Tibial nerve (tissue), 4 donors: ENCODE measurements around the gene GCNT2. TPM values are rescaled to one million over a fixed set of nuclear protein-coding genes. Genes with fewer than 3 reads are reported as not detected.
"Not testable (repeated sequence)": the region's sequence is repeated elsewhere in the genome, so short reads cannot be mapped to it uniquely, and the experiment has no call there.

Source experiments
- DNase-seq, 2 donors: peaks; one replicate each; pipeline ENCODE4 v3.0.0-alpha.2; 2019; ENCODE audit warnings: low spot score in 2 of 2
- H3K27ac ChIP-seq, 4 donors: fragments of 200-600 bp; sonication (generic) in 3 of 4; one replicate each; pipeline ENCODE4 v1.5.1; 2017 to 2019; ENCODE audit warnings: mild to moderate bottlenecking in 1 of 4
- H3K27me3 ChIP-seq, 2 donors: fragments of 200-600 bp; sonication (generic) in 1 of 2; one replicate each; pipeline versions ENCODE4 v1.5.1 to v1.6.0; 2017 to 2019
- H3K36me3 ChIP-seq, 3 donors: fragments of 200-600 bp; sonication (generic); one replicate each; pipeline ENCODE4 v1.5.1; 2018 to 2019
- H3K4me1 ChIP-seq, 4 donors: fragments of 200-600 bp; sonication (generic) in 3 of 4; one replicate each; pipeline ENCODE4 v1.5.1; 2017 to 2019
- H3K4me3 ChIP-seq, 4 donors: fragments of 200-600 bp; sonication (generic) in 3 of 4; one replicate each; pipeline ENCODE4 v1.5.1; 2017 to 2019; ENCODE audit warnings: mild to moderate bottlenecking in 1 of 4, moderate library complexity in 1 of 4
- H3K9me3 ChIP-seq, 4 donors: fragments of 200-600 bp; sonication (generic) in 3 of 4; one replicate each; pipeline ENCODE4 v1.5.1; 2017 to 2019
- EP300 ChIP-seq, 2 donors: sonication (generic); formaldehyde crosslinking; IDR thresholded peaks; one replicate each; pipeline ENCODE4 v1.6.1; 2017; ENCODE audit warnings: antibody characterized with exemption in 2 of 2, mild to moderate bottlenecking in 1 of 2
- POLR2A ChIP-seq, 2 donors: fragments of 450-650 bp; IDR thresholded peaks; one replicate each; pipeline ENCODE4 v1.6.1; 2017; ENCODE audit warnings: antibody characterized with exemption in 2 of 2, mild to moderate bottlenecking in 2 of 2, moderate library complexity in 2 of 2
- whole genome bisulfite sequencing, 2 donors: methylation state at CpG; one replicate each; pipeline ENCODE4 v1.1.5; 2018; 5-methylcytosine and 5-hydroxymethylcytosine counted together
- total RNA-seq, 4 donors: library from RNA; depleted of rRNA; stranded (reverse); fragments of >200 nt; gene quantifications; one replicate each; pipeline ENCODE4 v1.1.0, GENCODE V29; 2016
- TF ChIP-seq, protein P1 (sequence below), 5 experiments: fragments of 200-600 bp in 3 of 5; fragments of 450-650 bp in 2 of 5; sonication (generic) in 3 of 5; IDR thresholded peaks; one replicate each; pipeline ENCODE4 v1.5.1; 2016 to 2019; ENCODE audit warnings: antibody characterized with exemption in 5 of 5, mild to moderate bottlenecking in 3 of 5, moderate library complexity in 2 of 5

The GCNT2 gene
- total RNA-seq, 4 donors from 2014 or later: 0.78 to 3.5 (median 2.5) TPM

GRCh38 chr6:10561611-10562199 is 40.6 kb downstream of the GCNT2 start:
- 19 to 26% methylated on average over 9 of the region's 9 CpGs for WGBS, 2 donors
- Histone ChIP-seq H3K4me3 (no peak overlapping the region), H3K36me3 (no peaks in the 10 kb centered on the region), H3K4me1 (peaks cover 0 to 1% (median 0%) of the 10 kb centered on the region in 4 donors), H3K27me3 (no peaks in the 10 kb centered on the region), H3K27ac (no peak overlapping the region), H3K9me3 (no peaks in the 10 kb centered on the region)
- TF ChIP-seq, protein P1, sequence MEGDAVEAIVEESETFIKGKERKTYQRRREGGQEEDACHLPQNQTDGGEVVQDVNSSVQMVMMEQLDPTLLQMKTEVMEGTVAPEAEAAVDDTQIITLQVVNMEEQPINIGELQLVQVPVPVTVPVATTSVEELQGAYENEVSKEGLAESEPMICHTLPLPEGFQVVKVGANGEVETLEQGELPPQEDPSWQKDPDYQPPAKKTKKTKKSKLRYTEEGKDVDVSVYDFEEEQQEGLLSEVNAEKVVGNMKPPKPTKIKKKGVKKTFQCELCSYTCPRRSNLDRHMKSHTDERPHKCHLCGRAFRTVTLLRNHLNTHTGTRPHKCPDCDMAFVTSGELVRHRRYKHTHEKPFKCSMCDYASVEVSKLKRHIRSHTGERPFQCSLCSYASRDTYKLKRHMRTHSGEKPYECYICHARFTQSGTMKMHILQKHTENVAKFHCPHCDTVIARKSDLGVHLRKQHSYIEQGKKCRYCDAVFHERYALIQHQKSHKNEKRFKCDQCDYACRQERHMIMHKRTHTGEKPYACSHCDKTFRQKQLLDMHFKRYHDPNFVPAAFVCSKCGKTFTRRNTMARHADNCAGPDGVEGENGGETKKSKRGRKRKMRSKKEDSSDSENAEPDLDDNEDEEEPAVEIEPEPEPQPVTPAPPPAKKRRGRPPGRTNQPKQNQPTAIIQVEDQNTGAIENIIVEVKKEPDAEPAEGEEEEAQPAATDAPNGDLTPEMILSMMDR (IDR thresholded peaks at IDR 0.05): no peak
- TF ChIP-seq EP300 (IDR thresholded peaks at IDR 0.05) (no peak), POLR2A (IDR thresholded peaks at IDR 0.05) (no peak)
- no peak for DNase-seq

DNA sequence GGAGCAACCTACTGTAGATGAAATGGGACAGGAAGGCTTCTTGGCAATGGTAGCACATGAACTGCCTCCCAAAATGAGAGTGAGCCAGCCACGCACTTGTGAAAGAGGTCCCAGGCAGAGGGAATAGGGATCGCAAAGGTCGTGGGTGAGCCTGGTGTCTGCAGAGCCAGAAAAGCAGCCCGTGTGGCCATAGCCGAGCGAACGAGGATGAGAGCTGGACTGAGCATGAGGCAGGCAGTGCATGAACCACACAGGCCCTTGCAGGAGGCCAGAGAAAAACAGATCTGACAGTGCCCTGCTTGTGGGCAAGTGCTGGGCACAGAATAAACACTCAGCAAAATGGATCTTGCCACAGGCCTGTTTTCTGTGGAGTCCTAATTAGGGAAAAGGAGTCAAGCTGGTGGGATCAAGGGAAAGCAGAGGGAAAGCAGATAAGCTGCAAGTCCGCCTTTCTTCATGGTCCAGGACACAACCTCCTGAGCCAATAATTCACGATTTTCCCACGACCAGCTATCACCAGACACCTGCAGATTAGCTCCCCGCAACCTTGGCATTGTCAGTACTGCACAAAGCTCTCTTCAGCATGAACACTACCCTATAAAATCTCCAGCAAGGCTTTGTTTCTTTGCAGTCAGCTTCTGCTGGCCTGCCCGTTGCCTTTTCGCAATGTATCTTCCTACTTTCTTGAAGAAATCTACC is 44.0 kb downstream of the GCNT2 start:
- Histone ChIP-seq H3K27ac (no peak overlapping the region), H3K27me3 (no peaks in the 10 kb centered on the region), H3K4me3 (no peak overlapping the region), H3K36me3 (no peaks in the 10 kb centered on the region), H3K9me3 (no peaks in the 10 kb centered on the region), H3K4me1 (no peaks in the 10 kb centered on the region)
- DNase-seq: no peak
- no peak for TF ChIP-seq POLR2A (IDR thresholded peaks at IDR 0.05)
- 75 to 83% methylated on average over 13 of the region's 13 CpGs for WGBS, 2 donors

DNA sequence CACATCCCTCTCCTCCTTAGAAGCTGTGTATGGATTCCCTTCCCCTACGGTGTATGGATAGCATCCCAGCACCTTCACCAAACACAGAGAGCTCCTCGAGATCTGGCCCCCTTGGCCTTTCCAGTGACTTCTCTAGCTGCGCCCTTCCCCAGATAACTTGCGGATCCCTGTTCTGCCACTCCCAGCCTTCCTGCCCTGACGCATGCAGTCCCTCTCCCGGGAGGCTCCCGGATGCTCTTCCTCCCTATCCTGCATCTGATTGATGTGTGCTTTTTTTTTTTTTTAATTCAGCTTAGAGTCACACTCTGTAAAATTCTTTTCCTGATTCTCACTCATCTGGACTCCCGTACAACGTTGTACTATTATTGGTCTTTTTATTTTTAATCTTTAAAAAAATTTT is 44.8 kb downstream of the GCNT2 start:
- TF ChIP-seq EP300 (IDR thresholded peaks at IDR 0.05) (no peak), POLR2A (IDR thresholded peaks at IDR 0.05) (no peak)
- TF ChIP-seq, protein P1 (IDR thresholded peaks at IDR 0.05): no peak
- Histone ChIP-seq H3K9me3 (no peaks in the 10 kb centered on the region), H3K36me3 (no peaks in the 10 kb centered on the region), H3K27ac (no peak overlapping the region), H3K27me3 (no peaks in the 10 kb centered on the region), H3K4me3 (no peak overlapping the region), H3K4me1 (no peaks in the 10 kb centered on the region)
- WGBS, 2 donors: 80 to 85% methylated on average over 9 of the region's 9 CpGs
- no peak for DNase-seq

DNA sequence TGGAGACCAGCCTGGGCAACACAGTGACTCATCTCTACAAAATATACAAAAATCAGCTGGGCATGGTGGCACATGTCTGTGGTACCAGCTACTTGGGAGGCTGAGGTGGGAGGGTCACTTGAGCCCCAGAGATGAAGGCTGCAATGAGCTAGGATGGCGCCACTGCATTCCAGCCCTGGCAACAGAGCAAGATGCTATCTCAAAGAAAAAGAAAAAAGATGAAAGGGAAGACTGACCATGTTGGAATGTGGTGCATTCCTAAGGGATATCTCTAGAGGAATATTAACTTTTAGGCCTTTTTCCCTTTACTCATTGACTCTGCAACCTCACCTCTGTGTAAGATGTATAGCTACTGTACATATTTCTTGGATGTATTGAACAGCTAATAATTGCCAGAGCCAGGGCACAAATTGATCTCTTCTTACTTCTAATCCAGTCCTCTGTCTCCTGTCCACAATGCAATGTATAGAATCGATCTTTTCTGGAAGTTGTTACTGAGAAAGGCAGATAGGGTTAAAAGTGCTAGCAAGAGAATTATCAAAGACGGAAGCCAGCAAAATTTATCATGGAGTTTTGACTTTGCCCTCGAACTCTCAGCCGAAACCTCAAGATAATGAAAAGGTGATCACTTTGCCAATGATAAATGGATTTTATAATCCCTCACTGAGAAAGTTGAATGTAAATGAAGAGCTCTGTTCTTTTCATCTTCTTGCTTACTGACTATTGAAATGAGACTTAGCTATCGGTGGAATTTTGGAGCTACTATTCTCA is 46.3 kb downstream of the GCNT2 start:
- Histone ChIP-seq H3K27ac (no peak overlapping the region), H3K9me3 (no peaks in the 10 kb centered on the region), H3K36me3 (no peaks in the 10 kb centered on the region), H3K4me1 (no peaks in the 10 kb centered on the region), H3K4me3 (no peak overlapping the region), H3K27me3 (no peaks in the 10 kb centered on the region)
- TF ChIP-seq POLR2A (IDR thresholded peaks at IDR 0.05) (no peak), EP300 (IDR thresholded peaks at IDR 0.05) (no peak)
- TF ChIP-seq, protein P1 (IDR thresholded peaks at IDR 0.05): no peak
- no peak for DNase-seq
- WGBS, 2 donors: 75 to 88% methylated on average over 6 of the region's 6 CpGs

GRCh38 chr6:10569392-10570127 is 48.4 kb downstream of the GCNT2 start:
- Histone ChIP-seq H3K9me3 (no peaks in the 10 kb centered on the region), H3K4me3 (no peak overlapping the region), H3K27me3 (no peaks in the 10 kb centered on the region), H3K36me3 (no peaks in the 10 kb centered on the region), H3K27ac (no peak overlapping the region), H3K4me1 (no peaks in the 10 kb centered on the region)
- 79 to 83% methylated on average over 5 of the region's 5 CpGs for WGBS, 2 donors
- DNase-seq: no peak
- TF ChIP-seq EP300 (IDR thresholded peaks at IDR 0.05) (no peak), POLR2A (IDR thresholded peaks at IDR 0.05) (no peak)
- TF ChIP-seq, protein P1 (IDR thresholded peaks at IDR 0.05): no peak

DNA sequence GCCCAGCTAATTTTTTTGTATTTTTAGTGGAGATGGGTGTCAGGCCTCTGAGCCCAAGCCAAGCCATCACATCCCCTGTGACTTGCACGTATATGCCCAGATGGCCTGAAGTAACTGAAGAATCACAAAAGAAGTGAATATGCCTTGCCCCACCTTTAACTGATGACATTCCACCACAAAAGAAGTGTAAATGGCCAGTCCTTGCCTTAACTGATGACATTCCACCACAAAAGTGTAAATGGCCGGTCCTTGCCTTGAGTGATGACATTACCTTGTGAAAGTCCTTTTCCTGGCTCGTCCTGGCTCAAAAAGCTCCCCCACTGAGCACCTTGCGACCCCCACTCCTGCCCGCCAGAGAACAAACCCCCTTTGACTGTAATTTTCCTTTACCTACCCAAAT is 54.4 kb downstream of the GCNT2 start:
- H3K9me3 ChIP-seq, H3K27ac ChIP-seq, H3K36me3 ChIP-seq, H3K4me3 ChIP-seq, DNase-seq, H3K4me1 ChIP-seq, H3K27me3 ChIP-seq: not testable (repeated sequence)
- WGBS, 2 donors: 82 to 85% methylated on average over 4 to 5 of the region's 5 CpGs
